ENCODE measurements around the gene PISD. TPM values are rescaled to one million over a fixed set of nuclear protein-coding genes. Genes with fewer than 3 reads are reported as not detected.
A peak's percentile ranks its signal among the peaks of the same experiment; 100 is the strongest.

The PISD gene
- total and polyA plus RNA-seq, 4 donors = 23.4 to 47.2 (median 33.9) TPM

- Histone ChIP-seq H3K4me3 (ENCODE audit: low read depth, low read length) (no peak overlapping the region), H3K36me3 (ENCODE audit: control insufficient read depth, insufficient read depth, low read length) (peaks cover 87% of the 10 kb centered on the region), H3K9me3 (ENCODE audit: control insufficient read depth, insufficient read depth, low read length) (no peaks in the 10 kb centered on the region), H3K27me3 (ENCODE audit: control insufficient read depth, insufficient read depth, low read length) (no peaks in the 10 kb centered on the region), H3K4me1 (ENCODE audit: control insufficient read depth, insufficient read depth, low read length) (peaks cover 35% of the 10 kb centered on the region), H3K27ac (ENCODE audit: low read depth, low read length) (no peak overlapping the region)
- 96% methylated on average over 14 of the region's 14 CpGs for WGBS (ENCODE audit: insufficient coverage)
- DNase-seq (ENCODE audit: low read depth in 4 of 6, low spot score in 6 of 6) = no peak
Measured at GRCh38 chr22:31619611-31620300, 42.3 kb downstream of the PISD start.

- no peak overlapping the region for H3K27ac ChIP-seq (ENCODE audit: low read depth, low read length)
- H3K9me3 ChIP-seq (ENCODE audit: control insufficient read depth, insufficient read depth, low read length) = no peaks in the 10 kb centered on the region
- H3K36me3 ChIP-seq (ENCODE audit: control insufficient read depth, insufficient read depth, low read length) = peaks cover 90% of the 10 kb centered on the region
- no peak overlapping the region for H3K4me3 ChIP-seq (ENCODE audit: low read depth, low read length)
- no peaks in the 10 kb centered on the region for H3K27me3 ChIP-seq (ENCODE audit: control insufficient read depth, insufficient read depth, low read length)
- no peak for DNase-seq (ENCODE audit: low read depth in 4 of 6, low spot score in 6 of 6)
- peaks cover 26% of the 10 kb centered on the region for H3K4me1 ChIP-seq (ENCODE audit: control insufficient read depth, insufficient read depth, low read length)
- WGBS (ENCODE audit: insufficient coverage) = 88% methylated on average over 2 of the region's 5 CpGs
Measured at GRCh38 chr22:31618471-31619176, 43.4 kb downstream of the PISD start.

- peaks cover 20% of the 10 kb centered on the region for H3K4me1 ChIP-seq (ENCODE audit: control insufficient read depth, insufficient read depth, low read length)
- H3K27me3 ChIP-seq (ENCODE audit: control insufficient read depth, insufficient read depth, low read length) = no peaks in the 10 kb centered on the region
- WGBS (ENCODE audit: insufficient coverage) = 85% methylated on average over 15 of the region's 17 CpGs
- H3K4me3 ChIP-seq (ENCODE audit: low read depth, low read length) = no peak overlapping the region
- DNase-seq (ENCODE audit: low read depth in 4 of 6, low spot score in 6 of 6) = peak in 1 of 6 donors; percentile 24
- peaks cover 90% of the 10 kb centered on the region for H3K36me3 ChIP-seq (ENCODE audit: control insufficient read depth, insufficient read depth, low read length)
- H3K9me3 ChIP-seq (ENCODE audit: control insufficient read depth, insufficient read depth, low read length) = no peaks in the 10 kb centered on the region
- H3K27ac ChIP-seq (ENCODE audit: low read depth, low read length) = no peak overlapping the region
Measured at GRCh38 chr22:31618057-31618456, 44.0 kb downstream of the PISD start.

GRCh38 chr22:31616315-31616980, 45.6 kb downstream of the PISD start:
- H3K4me1 ChIP-seq (ENCODE audit: control insufficient read depth, insufficient read depth, low read length) = peaks cover 12% of the 10 kb centered on the region
- H3K27ac ChIP-seq (ENCODE audit: low read depth, low read length) = no peak overlapping the region
- H3K36me3 ChIP-seq (ENCODE audit: control insufficient read depth, insufficient read depth, low read length) = peaks cover 87% of the 10 kb centered on the region

GRCh38 chr22:31615940-31616314, 46.1 kb downstream of the PISD start:
- no peaks in the 10 kb centered on the region for H3K27me3 ChIP-seq (ENCODE audit: control insufficient read depth, insufficient read depth, low read length)
- WGBS (ENCODE audit: insufficient coverage) = 65% methylated on average over 4 of the region's 4 CpGs
- peaks cover 12% of the 10 kb centered on the region for H3K4me1 ChIP-seq (ENCODE audit: control insufficient read depth, insufficient read depth, low read length)
- H3K4me3 ChIP-seq (ENCODE audit: low read depth, low read length) = no peak overlapping the region
- H3K27ac ChIP-seq (ENCODE audit: low read depth, low read length) = no peak overlapping the region
- H3K36me3 ChIP-seq (ENCODE audit: control insufficient read depth, insufficient read depth, low read length) = peaks cover 87% of the 10 kb centered on the region
- H3K9me3 ChIP-seq (ENCODE audit: control insufficient read depth, insufficient read depth, low read length) = no peaks in the 10 kb centered on the region
- DNase-seq (ENCODE audit: low read depth in 4 of 6, low spot score in 6 of 6) = no peak

More at GRCh38 chr22:31616315-31616980, 45.6 kb downstream of the PISD start:
- no peak for DNase-seq (ENCODE audit: low read depth in 4 of 6, low spot score in 6 of 6)
- 92% methylated on average over 9 of the region's 9 CpGs for WGBS (ENCODE audit: insufficient coverage)
- H3K4me3 ChIP-seq (ENCODE audit: low read depth, low read length) = no peak overlapping the region
- H3K9me3 ChIP-seq (ENCODE audit: control insufficient read depth, insufficient read depth, low read length) = no peaks in the 10 kb centered on the region
- H3K27me3 ChIP-seq (ENCODE audit: control insufficient read depth, insufficient read depth, low read length) = no peaks in the 10 kb centered on the region

- no peak for DNase-seq (ENCODE audit: low read depth in 4 of 6, low spot score in 6 of 6)
- Histone ChIP-seq H3K27me3 (ENCODE audit: control insufficient read depth, insufficient read depth, low read length) (no peaks in the 10 kb centered on the region), H3K36me3 (ENCODE audit: control insufficient read depth, insufficient read depth, low read length) (peaks cover 87% of the 10 kb centered on the region), H3K4me1 (ENCODE audit: control insufficient read depth, insufficient read depth, low read length) (peaks cover 12% of the 10 kb centered on the region), H3K9me3 (ENCODE audit: control insufficient read depth, insufficient read depth, low read length) (no peaks in the 10 kb centered on the region), H3K27ac (ENCODE audit: low read depth, low read length) (no peak overlapping the region), H3K4me3 (ENCODE audit: low read depth, low read length) (no peak overlapping the region)
- WGBS (ENCODE audit: insufficient coverage) = 88% methylated on average over 4 of the region's 4 CpGs
Measured at GRCh38 chr22:31615491-31615860, 46.5 kb downstream of the PISD start.

GRCh38 chr22:31614781-31615490, 47.1 kb downstream of the PISD start:
- Histone ChIP-seq H3K27me3 (ENCODE audit: control insufficient read depth, insufficient read depth, low read length) (no peaks in the 10 kb centered on the region), H3K4me3 (ENCODE audit: low read depth, low read length) (no peak overlapping the region), H3K36me3 (ENCODE audit: control insufficient read depth, insufficient read depth, low read length) (peaks cover 87% of the 10 kb centered on the region), H3K27ac (ENCODE audit: low read depth, low read length) (no peak overlapping the region), H3K9me3 (ENCODE audit: control insufficient read depth, insufficient read depth, low read length) (no peaks in the 10 kb centered on the region), H3K4me1 (ENCODE audit: control insufficient read depth, insufficient read depth, low read length) (peaks cover 12% of the 10 kb centered on the region)
- WGBS (ENCODE audit: insufficient coverage) = 79% methylated on average over 18 of the region's 18 CpGs
- no peak for DNase-seq (ENCODE audit: low read depth in 4 of 6, low spot score in 6 of 6)

GRCh38 chr22:31613904-31614296, 48.1 kb downstream of the PISD start:
- Histone ChIP-seq H3K27ac (ENCODE audit: low read depth, low read length) (no peak overlapping the region), H3K4me1 (ENCODE audit: control insufficient read depth, insufficient read depth, low read length) (peaks cover 12% of the 10 kb centered on the region), H3K9me3 (ENCODE audit: control insufficient read depth, insufficient read depth, low read length) (no peaks in the 10 kb centered on the region), H3K27me3 (ENCODE audit: control insufficient read depth, insufficient read depth, low read length) (no peaks in the 10 kb centered on the region), H3K36me3 (ENCODE audit: control insufficient read depth, insufficient read depth, low read length) (peaks cover 82% of the 10 kb centered on the region), H3K4me3 (ENCODE audit: low read depth, low read length) (no peak overlapping the region)
- WGBS (ENCODE audit: insufficient coverage) = 72% methylated on average over 6 of the region's 10 CpGs
- no peak for DNase-seq (ENCODE audit: low read depth in 4 of 6, low spot score in 6 of 6)

- no peak for DNase-seq (ENCODE audit: low read depth in 4 of 6, low spot score in 6 of 6)
- WGBS (ENCODE audit: insufficient coverage) = 86% methylated on average over 20 of the region's 23 CpGs
- no peak overlapping the region for H3K27ac ChIP-seq (ENCODE audit: low read depth, low read length)
- peaks cover 77% of the 10 kb centered on the region for H3K36me3 ChIP-seq (ENCODE audit: control insufficient read depth, insufficient read depth, low read length)
- H3K9me3 ChIP-seq (ENCODE audit: control insufficient read depth, insufficient read depth, low read length) = no peaks in the 10 kb centered on the region
- H3K4me1 ChIP-seq (ENCODE audit: control insufficient read depth, insufficient read depth, low read length) = peaks cover 12% of the 10 kb centered on the region
- H3K4me3 ChIP-seq (ENCODE audit: low read depth, low read length) = no peak overlapping the region
- H3K27me3 ChIP-seq (ENCODE audit: control insufficient read depth, insufficient read depth, low read length) = no peaks in the 10 kb centered on the region
Measured at GRCh38 chr22:31613286-31613903, 48.6 kb downstream of the PISD start.

All from spinal cord (tissue), 10 donors.